ENCODE results near the gene PTCD3.

DNA sequence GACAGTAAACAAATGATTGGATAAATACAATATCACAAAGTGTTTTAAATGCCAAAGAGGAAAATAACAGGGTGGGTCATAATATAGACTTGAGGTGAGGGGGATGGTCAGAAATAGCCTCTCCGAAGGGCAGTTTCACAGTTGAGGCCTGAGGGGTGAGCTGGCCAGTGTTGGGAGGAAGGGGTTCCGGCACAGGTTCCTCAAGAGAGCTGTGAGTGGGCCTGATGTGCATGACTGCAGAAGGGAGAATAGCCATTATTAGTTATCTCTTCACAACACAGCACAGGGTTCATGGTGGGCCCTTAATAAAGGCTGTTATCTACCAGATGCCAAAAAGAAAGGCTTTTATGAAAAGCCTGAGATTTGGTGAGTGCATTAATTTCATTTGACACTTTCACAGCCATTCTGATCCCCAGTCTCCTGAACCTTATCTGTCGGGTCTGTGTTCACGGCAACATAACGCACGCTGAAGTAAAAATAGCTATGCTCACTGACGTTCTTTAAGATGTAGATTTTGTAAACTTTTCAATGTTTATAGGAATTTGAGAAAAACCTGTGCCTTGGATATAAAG lies 39.9 kb upstream of the PTCD3 start:
- TF ChIP-seq CTCF (IDR thresholded peaks at IDR 0.05) (no peak), EP300 (IDR thresholded peaks at IDR 0.05) (no peak)
